ENCODE results near the gene COL4A3. TPM values are rescaled to one million over a fixed set of nuclear protein-coding genes. Genes with fewer than 3 reads are reported as not detected.
A peak's percentile ranks its signal among the peaks of the same experiment; 100 is the strongest.

COL4A3 gene
- total RNA-seq, 1 experiment from 2014 or later = 0.15 TPM

GRCh38 chr2:227154986-227155774 lies 9.2 kb upstream of the COL4A3 start:
- Histone ChIP-seq H2BK5ac (ENCODE audit: insufficient read length, low read length) (no peak overlapping the region), H2BK120ac (ENCODE audit: low read depth, low read length, poor library complexity, severe bottlenecking) (no peak overlapping the region), H3K18ac (ENCODE audit: insufficient read length, low read depth, low read length) (no peak overlapping the region), H3K79me2 (ENCODE audit: insufficient read depth, low read length) (no peaks in the 10 kb centered on the region), H3K27me3 (ENCODE audit: insufficient read depth, low read length) (no peaks in the 10 kb centered on the region), H3K9me3 (ENCODE audit: control insufficient read depth, low read depth, low read length) (no peaks in the 10 kb centered on the region), H3K23ac (ENCODE audit: insufficient read length, low read depth, low read length) (no peak overlapping the region), H4K5ac (ENCODE audit: insufficient read length, low read depth, low read length) (no peak overlapping the region), H2AFZ (ENCODE audit: low read length) (no peak overlapping the region), H3K23me2 (ENCODE audit: insufficient read length, low read depth, low read length, poor library complexity, severe bottlenecking) (no peaks in the 10 kb centered on the region), H3K79me1 (ENCODE audit: insufficient read depth, low read depth, low read length, poor library complexity, severe bottlenecking) (no peaks in the 10 kb centered on the region), H4K20me1 (ENCODE audit: control insufficient read depth, insufficient read depth, insufficient read length) (no peaks in the 10 kb centered on the region), H3K4ac (ENCODE audit: low read depth, low read length) (no peak overlapping the region), H3K4me2 (ENCODE audit: insufficient read depth, insufficient read length, low read length) (no peak overlapping the region), H4K8ac (replicated peaks; ENCODE audit: insufficient read length, low read depth, low read length) (no peak overlapping the region), H3K9ac (ENCODE audit: extremely low read depth, insufficient read length, low read length) (no peak overlapping the region), H2BK15ac (ENCODE audit: low read depth, low read length) (no peak overlapping the region), H4K91ac (ENCODE audit: insufficient read length, low read depth, low read length) (no peak overlapping the region), H3K56ac (ENCODE audit: insufficient read length, low read depth, low read length) (no peak overlapping the region), H3K14ac (ENCODE audit: insufficient read depth, low read length) (no peak overlapping the region), H2AK5ac (ENCODE audit: insufficient read length, low read length) (no peak overlapping the region), H2BK20ac (ENCODE audit: low read depth, low read length, poor library complexity, severe bottlenecking) (no peak overlapping the region), H3K4me1 (ENCODE audit: insufficient read depth, low read length) (no peaks in the 10 kb centered on the region), H3T11ph (ENCODE audit: low read length) (no peak overlapping the region), H2BK12ac (ENCODE audit: insufficient read length, low read depth, low read length) (no peak overlapping the region), H3K27ac (ENCODE audit: insufficient read length, low read depth, low read length) (no peak overlapping the region)
- Mint-ChIP-seq H3K27me3 (ENCODE audit: low read depth) (peaks cover 8% of the 10 kb centered on the region), H3K36me3 (ENCODE audit: insufficient read depth in 1 of 3, low read depth in 3 of 3) (no peaks in the 10 kb centered on the region), H3K4me1 (peaks cover 5 to 12% of the 10 kb centered on the region in 2 experiments; a peak in 2 of 4 replicates), H3K27ac (no peak overlapping the region), H3K9me3 (no peaks in the 10 kb centered on the region; a peak in 2 of 5 replicates), H3K4me3 (no peak overlapping the region)
- no CpG with 5 or more reads among the region's 6 CpGs for WGBS (ENCODE audit: extremely low coverage, insufficient read length, low lambda C conversion rate)
- DNase-seq = no peak
- peak; percentile 35 for TF ChIP-seq CTCF (conservative IDR thresholded peaks at IDR 0.05)
